DMS 273 treated with DMSO at 0.1 percent for 48 hours (cell line): ENCODE results near the gene VPS4A.

Experiments used
- DNase-seq: peaks from one replicate; lab custom pipeline; 2025; lab: John Stamatoyannopoulos, UW

Gene VPS4A

DNA sequence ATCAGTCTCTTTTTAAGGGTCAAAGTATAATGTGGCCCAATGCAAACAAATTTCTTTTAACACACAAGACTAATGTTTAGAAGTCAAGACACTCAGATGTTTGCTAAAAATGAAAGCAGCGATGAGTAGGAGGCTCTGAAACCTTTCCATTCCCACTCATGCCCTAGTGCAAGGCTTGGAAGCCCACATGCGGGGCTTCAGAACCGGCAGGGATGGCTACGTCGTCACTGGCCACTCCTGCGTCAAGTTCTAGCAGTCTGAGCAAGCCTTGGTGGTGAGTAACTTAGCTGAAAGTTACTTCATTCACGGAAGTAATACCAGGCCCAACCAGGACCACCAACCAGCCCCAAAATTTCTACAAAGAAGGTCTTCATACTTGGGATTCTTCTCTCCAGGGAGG is 55.3 kb downstream of the VPS4A start:
- DNase-seq, result no peak

DNA sequence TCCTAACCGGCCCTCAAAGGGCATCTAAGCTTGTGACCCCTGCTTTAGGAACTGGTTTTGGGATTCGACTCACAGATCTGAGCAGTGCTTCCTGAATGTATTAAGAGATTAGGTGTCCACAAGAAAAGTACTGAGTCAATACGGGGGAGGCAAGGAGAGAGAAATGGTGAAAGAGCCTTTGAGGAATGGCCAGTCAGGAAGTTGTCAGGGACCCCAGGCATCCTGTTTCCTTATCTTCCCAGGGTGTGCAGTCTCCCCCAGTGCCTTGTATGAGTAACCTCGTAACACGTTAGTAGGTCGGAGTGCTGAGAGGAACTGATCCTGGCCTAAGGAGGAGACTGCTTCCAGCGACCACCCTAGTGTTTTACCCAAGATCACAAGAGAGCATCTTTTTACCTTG is 56.8 kb downstream of the VPS4A start:
- DNase-seq, result no peak

DNA sequence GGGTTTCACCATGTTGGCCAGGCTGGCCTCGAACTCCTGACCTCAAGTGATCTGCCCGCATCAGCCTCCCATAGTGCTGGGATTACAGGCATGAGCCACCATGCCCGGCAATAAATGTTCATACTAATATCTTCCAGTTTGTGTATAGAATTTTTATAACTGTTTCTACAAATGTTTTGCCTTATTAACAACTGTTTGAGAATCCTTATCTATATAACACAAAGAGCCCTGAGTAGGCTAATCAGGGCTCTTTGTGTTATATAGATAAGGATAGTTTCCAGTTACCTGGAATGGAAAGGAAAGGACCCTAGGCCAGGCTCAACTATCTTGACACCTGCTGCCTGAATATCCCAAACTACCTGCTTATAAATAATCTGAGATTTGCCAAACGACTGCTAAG is 57.7 kb downstream of the VPS4A start:
- DNase-seq, result no peak

DNA sequence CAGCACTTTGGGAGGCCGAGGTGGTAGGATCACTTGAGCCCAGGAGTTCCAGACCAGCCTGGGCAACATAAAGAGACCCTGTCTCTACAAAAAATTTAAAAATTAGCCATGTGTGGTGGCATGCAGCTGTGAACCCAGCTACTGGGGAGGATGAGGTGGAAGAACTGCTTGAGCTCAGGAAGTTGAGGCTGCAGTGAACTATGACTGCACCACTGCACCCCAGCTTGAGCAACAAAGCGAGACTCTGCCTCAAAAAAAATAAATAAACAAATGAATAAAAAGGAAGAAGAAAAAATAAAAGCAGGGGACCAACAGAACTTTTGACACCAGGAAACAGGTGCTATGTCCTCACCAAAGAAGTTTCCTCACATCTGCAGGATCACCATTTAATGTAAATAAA is 60.4 kb downstream of the VPS4A start:
- DNase-seq, result no peak

DNA sequence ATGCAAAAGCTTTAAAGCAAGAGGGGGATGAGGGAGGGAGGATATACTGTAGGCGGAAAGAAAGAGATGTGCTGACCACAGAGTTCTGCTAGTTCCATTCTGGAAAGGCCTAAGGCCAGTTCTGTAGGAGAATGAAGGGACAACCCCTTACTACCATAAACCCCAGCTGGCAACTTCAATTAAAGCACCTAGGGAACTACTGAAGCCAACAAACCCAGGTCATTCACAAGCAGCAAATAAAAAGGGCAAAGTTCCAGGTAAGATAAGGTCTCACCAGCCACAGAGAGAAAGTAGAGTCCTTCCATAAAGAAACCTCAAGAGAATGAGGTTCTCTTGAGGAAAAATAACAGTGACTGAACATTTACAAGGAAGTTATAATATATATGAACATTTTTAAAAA is 61.9 kb downstream of the VPS4A start:
- DNase-seq, result no peak
